ENCODE results near the gene RPS27L.

DNA sequence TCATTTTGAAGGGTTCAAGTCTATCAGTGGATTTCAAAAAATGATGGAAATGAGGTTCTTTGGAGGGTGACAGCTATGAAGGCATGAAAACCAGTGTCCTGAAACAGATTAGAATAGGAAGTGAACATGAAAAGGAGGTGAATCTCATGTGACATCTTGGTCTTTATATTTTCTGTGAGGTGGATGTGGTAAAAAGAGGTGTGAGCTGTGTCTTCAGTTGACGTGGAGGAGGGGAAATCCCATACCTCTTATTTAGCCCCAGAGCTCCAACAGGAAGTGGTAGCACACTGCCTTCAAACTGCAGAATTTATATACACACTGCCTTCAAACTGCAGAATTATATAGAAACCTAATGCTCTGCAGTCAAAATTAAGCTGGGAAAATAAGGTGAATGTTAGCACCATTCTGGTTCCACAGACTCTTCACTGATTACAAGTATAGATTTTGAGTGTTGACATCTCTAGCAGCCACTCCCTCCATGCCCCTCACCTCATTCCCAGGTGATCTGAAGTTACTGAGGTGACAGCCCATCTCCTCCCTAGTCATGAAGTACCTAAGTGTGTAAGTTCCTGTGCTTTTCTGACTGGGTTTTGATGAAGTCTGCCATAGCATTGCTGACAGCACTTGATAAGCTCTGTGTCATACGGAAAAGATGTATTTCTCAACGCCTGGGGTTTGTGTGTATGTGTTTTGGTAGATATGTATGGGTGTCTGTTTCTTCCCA lies 34.8 kb upstream of the RPS27L start:
- no peak for TF ChIP-seq CTCF (IDR thresholded peaks at IDR 0.05)
- no peak for TF ChIP-seq POLR2A (IDR thresholded peaks at IDR 0.05; ENCODE audit: low read depth)

All from esophagus muscularis mucosa (tissue), 3 donors.